IPS-15b (cell line): ENCODE data around the gene PRDM16.

Experiments used
- H3K27me3 ChIP-seq: one replicate; pipeline ENCODE4 v1.6.1; 2013; ENCODE audit warnings: low read length; ENCODE audit not compliant: control insufficient read depth, insufficient read depth
- H3K36me3 ChIP-seq: one replicate; pipeline ENCODE4 v1.6.1; 2013; ENCODE audit warnings: low read length; ENCODE audit not compliant: control insufficient read depth, insufficient read depth
- H3K4me1 ChIP-seq: one replicate; pipeline ENCODE4 v1.6.1; 2013; ENCODE audit warnings: mild to moderate bottlenecking, low read length; ENCODE audit not compliant: control insufficient read depth, insufficient read depth
- H3K4me3 ChIP-seq: one replicate; pipeline ENCODE4 v1.5.1; 2013; ENCODE audit warnings: low read depth, low read length
- H3K9ac ChIP-seq: one replicate; pipeline ENCODE4 v1.6.1; 2013; ENCODE audit warnings: low read depth, mild to moderate bottlenecking, low read length
- H3K9me3 ChIP-seq: one replicate; pipeline ENCODE4 v1.6.1; 2013; ENCODE audit warnings: mild to moderate bottlenecking, low read length; ENCODE audit not compliant: control insufficient read depth, insufficient read depth

Gene PRDM16

GRCh38 chr1:3068564-3069431 is at the start of gene PRDM16:
Gene PRDM16 (plus strand): TSS chr1:3069203. CDS start chr1:3069260, 57 bp downstream.
- H3K9ac ChIP-seq = no peak within 1 kb of the TSS
- peak within 1 kb of the TSS; percentile 22 for H3K4me3 ChIP-seq
- H3K9me3 ChIP-seq = no peaks in the 10 kb centered on the region
- no peaks in the 10 kb centered on the region for H3K4me1 ChIP-seq
- H3K27me3 ChIP-seq = peaks cover 77% of the 10 kb centered on the region
- H3K36me3 ChIP-seq = peaks cover 4% of the 10 kb centered on the region

- Histone ChIP-seq H3K36me3 (no peaks in the 10 kb centered on the region), H3K4me3 (no peak overlapping the region), H3K27me3 (no peaks in the 10 kb centered on the region), H3K9me3 (no peaks in the 10 kb centered on the region), H3K4me1 (no peaks in the 10 kb centered on the region), H3K9ac (no peak overlapping the region)
Measured at GRCh38 chr1:3019516-3020051, 49.4 kb upstream of the PRDM16 start.

- no peak overlapping the region for H3K4me3 ChIP-seq
Measured at GRCh38 chr1:3020263-3020909, 48.6 kb upstream of the PRDM16 start.

GRCh38 chr1:3021233-3021671 is 47.8 kb upstream of the PRDM16 start, which contains the start of gene ACTRT2:
Gene ACTRT2 (plus strand): TSS chr1:3021467. CDS start chr1:3021687, 220 bp downstream.
- no peaks in the 10 kb centered on the region for H3K36me3 ChIP-seq
- H3K4me3 ChIP-seq = no peak within 1 kb of the TSS
- no peaks in the 10 kb centered on the region for H3K27me3 ChIP-seq
- no peaks in the 10 kb centered on the region for H3K9me3 ChIP-seq
- H3K4me1 ChIP-seq = no peaks in the 10 kb centered on the region
- H3K9ac ChIP-seq = no peak within 1 kb of the TSS

More at GRCh38 chr1:3020263-3020909, 48.6 kb upstream of the PRDM16 start:
- H3K27me3 ChIP-seq = no peaks in the 10 kb centered on the region
- no peaks in the 10 kb centered on the region for H3K9me3 ChIP-seq
- H3K36me3 ChIP-seq = no peaks in the 10 kb centered on the region
- H3K4me1 ChIP-seq = no peaks in the 10 kb centered on the region
- H3K9ac ChIP-seq = no peak overlapping the region

- no peaks in the 10 kb centered on the region for H3K27me3 ChIP-seq
Measured at GRCh38 chr1:3021801-3022401, 47.1 kb upstream of the PRDM16 start.

GRCh38 chr1:3022511-3022973 is 46.5 kb upstream of the PRDM16 start:
- no peaks in the 10 kb centered on the region for H3K27me3 ChIP-seq
- H3K9ac ChIP-seq = no peak overlapping the region
- no peaks in the 10 kb centered on the region for H3K4me1 ChIP-seq
- H3K4me3 ChIP-seq = no peak overlapping the region
- no peaks in the 10 kb centered on the region for H3K9me3 ChIP-seq
- H3K36me3 ChIP-seq = no peaks in the 10 kb centered on the region

More at GRCh38 chr1:3021801-3022401, 47.1 kb upstream of the PRDM16 start:
- H3K36me3 ChIP-seq = no peaks in the 10 kb centered on the region
- H3K9me3 ChIP-seq = no peaks in the 10 kb centered on the region
- no peak overlapping the region for H3K9ac ChIP-seq
- H3K4me3 ChIP-seq = no peak overlapping the region
- no peaks in the 10 kb centered on the region for H3K4me1 ChIP-seq

- no peaks in the 10 kb centered on the region for H3K4me1 ChIP-seq
- H3K4me3 ChIP-seq = no peak overlapping the region
- no peaks in the 10 kb centered on the region for H3K36me3 ChIP-seq
- H3K27me3 ChIP-seq = no peaks in the 10 kb centered on the region
- no peaks in the 10 kb centered on the region for H3K9me3 ChIP-seq
- no peak overlapping the region for H3K9ac ChIP-seq
Measured at GRCh38 chr1:3022976-3023375, 46.0 kb upstream of the PRDM16 start.

GRCh38 chr1:3024019-3024418 is 45.0 kb upstream of the PRDM16 start:
- Histone ChIP-seq H3K9me3 (no peaks in the 10 kb centered on the region), H3K27me3 (no peaks in the 10 kb centered on the region)

GRCh38 chr1:3024588-3024987 is 44.4 kb upstream of the PRDM16 start:
- Histone ChIP-seq H3K4me3 (no peak overlapping the region), H3K9me3 (no peaks in the 10 kb centered on the region), H3K36me3 (no peaks in the 10 kb centered on the region), H3K27me3 (no peaks in the 10 kb centered on the region), H3K9ac (no peak overlapping the region), H3K4me1 (no peaks in the 10 kb centered on the region)

More at GRCh38 chr1:3024019-3024418, 45.0 kb upstream of the PRDM16 start:
- Histone ChIP-seq H3K4me1 (no peaks in the 10 kb centered on the region), H3K36me3 (no peaks in the 10 kb centered on the region), H3K9ac (no peak overlapping the region), H3K4me3 (no peak overlapping the region)

GRCh38 chr1:3026124-3026523 is 42.9 kb upstream of the PRDM16 start:
- Histone ChIP-seq H3K36me3 (no peaks in the 10 kb centered on the region), H3K4me3 (no peak overlapping the region), H3K27me3 (no peaks in the 10 kb centered on the region), H3K4me1 (no peaks in the 10 kb centered on the region), H3K9me3 (no peaks in the 10 kb centered on the region), H3K9ac (no peak overlapping the region)

- Histone ChIP-seq H3K36me3 (no peaks in the 10 kb centered on the region), H3K27me3 (no peaks in the 10 kb centered on the region), H3K9ac (no peak overlapping the region)
Measured at GRCh38 chr1:3026581-3027391, 42.2 kb upstream of the PRDM16 start.

More at GRCh38 chr1:3026581-3027391, 42.2 kb upstream of the PRDM16 start:
- H3K4me3 ChIP-seq = no peak overlapping the region
- H3K9me3 ChIP-seq = no peaks in the 10 kb centered on the region
- no peaks in the 10 kb centered on the region for H3K4me1 ChIP-seq
